Limb (tissue), 2 donors: ENCODE measurements around the gene HOXB7.
A peak's percentile ranks its signal among the peaks of the same experiment; 100 is the strongest.

Experiments
- DNase-seq, 2 donors: peaks; one replicate each; pipeline ENCODE4 v3.0.0-alpha.2; 2016; ENCODE audit errors: extremely low spot score in 2 of 2

The HOXB7 gene

DNA sequence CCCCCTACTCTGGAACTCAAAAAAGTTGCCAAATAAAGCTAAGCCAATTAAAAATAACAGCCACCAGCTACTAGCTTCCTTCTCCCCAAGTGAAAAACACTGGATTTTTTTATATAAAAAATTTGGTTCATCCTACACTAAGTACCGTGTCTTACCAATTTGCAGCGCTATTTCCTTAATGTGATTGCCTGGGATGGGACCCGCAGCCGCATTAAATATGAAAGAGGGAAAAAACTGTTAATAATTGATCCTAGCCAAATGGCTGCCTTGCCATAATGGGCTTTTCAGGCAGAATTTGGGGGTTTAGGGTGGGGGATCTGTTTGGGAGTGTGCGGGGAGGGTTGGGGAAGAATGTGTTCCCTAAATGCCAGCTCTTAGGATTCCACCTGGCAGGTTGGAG, 13.3 kb upstream of the HOXB7 start:
- no peak for DNase-seq

DNA sequence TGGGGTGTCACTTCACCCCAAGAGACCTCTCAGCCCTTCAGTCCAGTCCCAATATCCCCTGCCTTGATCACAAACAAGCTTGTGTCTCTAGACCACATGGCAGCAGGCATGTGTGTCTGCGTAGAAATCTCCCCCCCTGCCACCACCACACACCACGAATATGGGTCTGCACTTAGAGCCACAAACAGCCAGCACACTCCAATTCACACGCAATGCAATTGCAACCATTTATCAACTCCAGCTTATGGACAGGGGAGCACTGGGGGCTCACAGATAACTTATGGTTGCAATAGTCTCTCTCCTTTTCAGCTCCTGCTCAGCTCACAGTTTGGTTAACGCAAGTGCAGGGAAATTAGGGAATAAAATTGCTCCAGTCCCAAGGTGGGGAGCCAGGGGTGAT, 12.8 kb upstream of the HOXB7 start:
- DNase-seq: peak in 1 of 2 donors; percentile 49

DNA sequence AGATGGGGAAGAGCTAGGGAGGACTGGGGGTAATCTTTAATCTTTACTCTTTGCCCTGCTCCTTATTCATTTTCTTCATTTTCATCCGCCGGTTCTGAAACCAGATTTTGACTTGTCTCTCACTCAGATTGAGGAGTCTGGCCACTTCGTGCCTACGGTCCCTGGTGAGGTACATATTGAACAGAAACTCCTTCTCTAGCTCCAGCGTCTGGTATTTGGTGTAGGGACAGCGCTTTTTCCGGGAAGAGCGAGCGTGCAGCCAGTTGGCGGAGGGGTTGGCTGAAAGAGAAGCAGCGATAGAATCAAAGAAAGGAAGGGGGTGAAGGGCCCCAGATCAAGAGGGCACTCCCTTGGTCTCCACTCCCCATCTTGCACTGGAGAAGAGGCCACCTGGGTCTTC, 12.0 kb upstream of the HOXB7 start:
- DNase-seq: no peak

DNA sequence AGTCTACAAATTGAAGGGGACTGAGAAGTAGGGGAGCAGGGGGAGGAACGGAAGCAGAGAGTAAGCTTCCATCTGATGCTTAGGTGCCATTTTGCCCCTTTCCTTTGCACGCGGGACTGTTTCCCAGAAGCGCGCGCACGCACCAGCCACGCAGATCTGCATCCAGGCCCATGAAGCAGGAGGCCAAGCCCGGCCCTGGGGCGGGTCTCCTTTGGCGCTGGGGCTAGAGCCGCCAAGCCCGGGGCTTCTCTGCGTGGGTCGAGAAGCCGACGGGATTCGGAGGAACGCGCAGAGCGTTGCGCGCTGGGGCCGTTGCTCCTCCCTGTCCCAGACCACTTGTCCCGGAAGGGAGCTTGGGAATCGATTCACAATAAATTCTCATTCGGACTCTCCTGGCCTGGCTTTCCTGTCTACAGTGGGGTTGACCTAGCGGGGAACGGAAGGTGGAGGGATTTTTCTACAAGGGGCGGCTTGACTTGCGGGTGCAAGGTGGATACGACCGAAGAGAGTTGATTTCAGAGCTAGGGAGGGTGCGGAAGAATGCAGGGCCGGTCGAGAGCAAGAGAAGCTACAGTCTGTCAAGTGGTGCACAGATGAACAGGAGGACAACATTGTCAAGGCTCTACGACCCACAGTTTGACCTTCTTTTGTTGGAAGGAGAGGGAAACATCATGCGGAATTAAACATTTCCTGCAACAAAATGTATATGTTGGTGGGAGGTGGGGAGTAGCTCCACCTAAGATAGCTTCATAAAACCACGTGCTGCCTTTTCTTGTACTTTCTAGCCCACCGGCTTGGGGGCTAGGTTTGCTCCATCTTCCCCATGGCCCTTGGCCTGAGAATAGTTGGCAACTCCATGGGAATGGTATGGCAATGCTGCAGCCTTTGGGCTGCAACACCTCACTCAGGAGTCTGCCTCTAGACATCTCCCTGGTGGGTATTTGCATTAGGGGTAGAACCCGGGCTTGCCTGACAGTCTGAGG, 10.9 kb upstream of the HOXB7 start:
- peak in 1 of 2 donors; percentile 57 for DNase-seq

DNA sequence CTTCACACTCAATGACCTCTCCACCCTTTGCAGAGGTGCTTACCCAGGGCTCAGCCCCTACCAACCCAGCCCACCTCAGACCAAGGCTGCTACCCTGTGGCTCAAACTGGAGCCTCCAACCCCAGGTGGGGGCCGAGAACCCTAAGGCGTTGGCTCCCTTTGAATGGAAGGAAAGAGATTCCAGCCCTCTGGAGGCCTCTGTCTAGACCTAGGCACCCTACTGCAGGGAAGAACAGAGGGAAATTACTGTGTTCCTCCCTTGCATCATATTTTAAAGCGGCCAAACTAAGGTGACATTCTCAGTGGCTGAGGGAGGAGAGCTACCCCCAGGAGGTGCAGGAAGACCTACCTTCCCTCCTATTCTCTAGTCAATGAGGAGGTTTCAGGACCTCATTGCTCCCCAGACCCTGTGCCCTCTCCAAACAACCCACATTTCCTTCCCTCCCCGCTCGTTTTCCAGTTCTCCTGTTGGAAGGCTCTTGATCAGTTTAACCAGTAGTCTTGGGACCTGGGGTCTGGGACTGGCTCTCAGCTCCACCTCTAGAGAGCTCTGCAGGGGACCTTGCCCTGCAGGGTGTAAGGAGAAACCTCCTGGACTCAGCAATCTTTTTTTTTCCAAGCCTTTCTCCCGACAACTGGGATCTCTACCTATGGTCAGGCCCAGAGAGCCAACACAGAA, 9.8 kb upstream of the HOXB7 start:
- peak in 1 of 2 donors; percentile 54 for DNase-seq

DNA sequence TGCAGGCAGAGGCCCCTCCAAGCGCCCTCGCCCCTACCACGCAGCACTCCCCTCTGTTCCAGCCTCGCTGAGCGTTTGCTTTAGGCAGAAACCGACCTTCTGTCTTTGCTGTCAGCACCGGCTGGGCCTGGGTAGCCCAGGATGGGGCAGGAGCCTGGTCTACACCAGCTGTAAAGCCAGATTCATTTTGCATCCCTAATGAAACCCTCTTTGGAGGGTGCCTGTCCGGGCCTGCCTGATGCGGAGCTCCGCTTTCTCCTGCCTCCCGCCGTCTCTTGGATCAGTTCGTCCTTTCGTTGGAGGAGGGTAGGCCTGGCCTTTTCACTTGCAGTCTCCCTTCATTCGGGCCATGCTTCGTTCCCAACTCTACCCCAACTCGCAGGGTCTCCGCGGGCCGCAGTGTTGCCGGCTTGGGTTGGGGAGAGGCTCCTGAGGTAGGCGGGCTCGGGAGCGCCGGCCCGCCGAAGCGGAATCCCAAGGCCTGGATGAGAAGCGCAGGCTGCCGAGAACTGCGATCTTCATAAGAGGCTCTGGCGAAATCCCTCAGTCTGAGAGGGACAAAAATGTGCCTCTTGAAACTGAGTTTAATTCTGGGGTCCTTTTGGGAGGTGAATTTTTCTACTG, 9.1 kb upstream of the HOXB7 start:
- DNase-seq: peak in 1 of 2 donors; percentile 68

DNA sequence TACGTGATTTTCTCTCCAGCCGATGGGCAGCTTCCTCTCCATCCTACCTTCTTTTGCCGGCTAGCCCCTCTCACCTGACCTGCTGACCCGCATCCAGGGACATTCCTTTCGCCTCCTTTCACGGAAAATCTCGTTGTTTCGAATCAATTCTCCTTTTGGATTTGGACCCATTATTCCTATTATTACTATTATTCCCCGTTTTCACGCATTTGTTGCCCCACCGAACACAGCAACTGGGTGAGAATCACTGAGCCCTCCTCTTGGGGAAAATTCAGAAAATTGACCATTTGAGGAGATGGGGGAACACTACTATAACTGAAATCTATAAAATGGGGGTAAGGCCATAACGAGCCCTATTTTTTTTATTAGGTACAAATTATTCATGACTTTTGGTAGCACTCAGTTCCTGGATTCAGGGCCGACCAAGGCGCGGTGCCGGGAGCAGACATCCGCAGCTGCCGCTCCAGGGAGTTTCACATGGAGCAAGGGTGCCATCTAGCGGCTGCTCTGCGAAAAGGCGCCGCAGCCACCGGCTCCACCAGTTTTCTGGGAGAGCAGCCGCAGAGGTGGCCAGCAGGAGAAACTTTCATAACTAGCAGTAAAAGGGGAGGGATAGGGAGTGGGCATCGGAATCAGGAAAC, 7.6 kb upstream of the HOXB7 start:
- peak; percentile 88 to 96 for DNase-seq

DNA sequence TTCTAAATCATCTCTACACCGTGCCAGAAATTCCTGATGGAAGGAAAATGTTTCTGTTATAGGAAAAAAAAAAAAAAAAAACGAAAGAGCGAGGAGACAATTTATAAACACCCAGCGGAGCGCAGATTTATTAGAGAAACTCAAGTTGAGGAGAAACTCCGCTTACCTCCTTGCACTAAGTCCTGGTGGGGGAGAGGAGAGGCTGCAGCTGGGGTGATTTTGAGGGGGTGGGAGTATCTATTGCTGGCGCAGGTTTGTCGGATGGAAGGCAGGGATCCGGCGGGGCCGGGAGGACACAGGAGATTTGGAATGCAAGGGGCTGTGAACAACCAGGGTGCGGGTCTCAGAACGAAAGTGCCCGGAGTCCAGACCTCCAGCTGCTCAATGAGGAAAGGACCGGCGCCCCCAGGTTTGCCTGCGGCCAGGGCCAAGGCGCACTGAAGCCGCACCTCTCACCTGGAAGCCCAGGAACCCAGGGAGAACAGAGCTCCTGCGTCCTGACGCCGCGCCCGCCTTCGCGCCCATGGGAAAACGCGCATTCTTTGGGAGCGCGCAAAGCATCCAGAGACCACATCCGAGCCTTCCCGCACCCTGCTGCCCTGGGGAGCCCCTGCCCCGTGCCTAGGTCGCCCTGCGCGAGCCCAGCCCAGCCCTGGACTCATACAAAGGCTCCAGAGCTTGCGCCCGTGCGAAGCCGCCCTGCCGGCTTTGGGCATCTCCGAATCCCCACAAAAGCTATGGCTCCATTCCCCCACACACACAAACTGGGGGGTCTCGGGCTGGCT, 6.8 kb upstream of the HOXB7 start:
- no peak for DNase-seq

DNA sequence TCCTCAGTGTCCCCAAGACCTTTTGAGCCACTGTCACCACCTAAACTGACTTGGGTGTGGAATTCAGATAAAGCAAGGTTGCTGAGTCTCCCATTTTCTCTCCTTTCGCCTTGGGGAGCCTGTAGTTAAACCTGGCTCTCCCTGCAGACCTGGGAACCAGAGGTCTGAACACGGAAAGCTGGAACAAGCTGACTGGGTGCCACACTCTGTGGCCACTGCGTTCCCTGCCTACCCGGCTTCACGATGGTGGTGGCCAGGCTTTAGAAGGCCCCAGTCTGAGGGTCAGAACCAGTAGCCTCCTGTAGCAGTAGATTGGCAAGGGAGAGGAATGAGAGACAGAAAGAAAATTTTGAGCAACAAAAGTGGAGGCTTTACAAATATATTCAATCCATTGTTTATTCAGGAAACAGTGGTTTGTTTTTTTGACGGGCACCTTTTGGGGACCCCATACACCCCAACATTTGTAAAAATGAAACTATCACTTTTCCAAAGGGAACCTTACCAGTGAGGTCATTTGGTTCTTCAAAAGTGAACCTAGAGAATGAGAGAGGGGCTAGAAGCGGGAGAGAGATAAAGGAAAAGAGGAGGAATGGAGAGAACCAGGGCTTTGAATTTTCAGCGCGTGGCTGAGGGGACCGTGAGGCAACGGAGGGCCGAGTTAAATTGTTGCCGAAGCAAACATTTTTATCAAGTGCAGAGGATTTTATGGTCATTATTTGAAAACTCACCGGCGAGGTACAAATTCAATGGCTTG, 6.1 kb upstream of the HOXB7 start:
- DNase-seq: no peak

DNA sequence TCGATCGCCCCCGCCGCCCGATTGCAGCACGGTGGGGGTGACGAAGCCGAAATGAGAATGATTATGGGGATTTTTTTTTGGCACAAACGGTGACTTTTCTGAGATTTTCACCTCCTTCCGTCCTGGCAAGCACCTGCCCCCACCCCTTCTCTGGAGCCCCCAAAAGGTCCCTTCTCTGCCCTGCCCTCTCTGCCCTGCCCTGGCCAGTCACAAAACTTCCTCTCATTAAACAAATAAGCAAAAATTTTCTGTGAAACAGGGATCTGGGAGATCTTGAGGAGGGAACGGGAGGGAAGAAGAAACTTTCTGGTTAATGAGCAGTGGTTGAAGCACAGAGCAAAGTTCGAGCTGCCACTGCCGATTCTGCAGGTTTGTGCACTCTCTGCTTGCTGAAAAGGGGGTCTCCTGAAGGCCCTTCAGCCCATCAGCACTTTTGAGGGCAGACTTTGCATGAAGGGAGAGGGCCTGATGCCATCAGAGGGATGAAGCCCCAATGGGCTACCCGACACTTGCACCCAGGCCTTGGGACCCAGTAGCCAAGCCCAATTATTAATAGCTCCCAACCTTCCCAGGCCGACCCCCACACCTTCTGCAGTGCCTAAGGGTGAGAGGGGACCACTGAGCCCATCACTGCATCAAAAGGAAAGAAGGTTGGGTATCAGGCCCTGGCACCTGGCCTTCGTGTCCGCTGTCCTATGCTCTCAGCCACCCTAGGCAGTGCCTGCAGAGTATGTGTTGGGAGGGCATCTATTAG, 5.3 kb upstream of the HOXB7 start:
- DNase-seq: no peak

DNA sequence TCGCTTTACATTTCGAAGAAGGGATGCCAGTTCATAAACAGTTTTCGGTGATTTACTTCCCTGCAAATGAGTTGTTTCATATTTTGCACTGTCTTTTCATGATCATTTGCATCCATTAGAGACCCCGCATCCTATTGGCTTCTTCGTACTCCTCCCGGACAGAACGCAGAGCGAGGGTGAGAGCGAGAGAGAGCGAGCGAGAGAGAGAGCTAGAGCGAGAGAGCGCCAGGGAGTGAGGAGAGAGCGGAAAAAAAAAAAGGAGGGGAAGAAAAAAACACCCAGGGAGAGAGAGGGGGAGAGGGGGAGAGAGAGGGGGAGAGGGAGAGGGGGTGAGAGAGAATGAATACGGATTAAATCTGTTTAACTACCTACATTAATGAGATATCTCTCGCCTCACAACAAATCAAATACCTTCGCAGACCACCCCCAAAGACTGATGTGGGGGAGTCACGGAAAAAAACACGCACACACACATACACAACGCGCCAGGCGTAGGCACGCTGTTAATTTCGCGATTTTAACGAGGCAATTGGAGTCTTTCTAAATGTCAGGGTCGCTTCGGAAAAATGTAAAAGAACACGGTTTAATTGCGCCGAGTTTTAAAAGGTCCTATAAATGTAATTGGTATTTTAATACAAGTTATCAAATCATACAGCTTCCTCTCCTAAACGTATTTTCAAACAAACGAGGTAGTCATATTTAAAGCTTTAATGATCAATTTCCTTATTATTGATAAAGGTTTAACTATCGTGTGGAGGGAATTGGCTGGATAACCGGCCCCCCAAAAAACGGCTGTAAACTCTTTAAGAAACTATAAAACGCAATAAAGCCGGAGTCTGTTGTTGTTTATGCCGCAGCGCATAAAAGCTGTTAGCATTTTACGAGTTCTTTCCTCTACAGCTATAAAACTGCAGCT, 4.5 kb upstream of the HOXB7 start, which contains the start of gene HOXB8:
Gene HOXB8, minus strand, starts transcription at position 246 of the 916 bp plus-strand sequence. CDS start 588 bp downstream, outside the sequence.
- peak in 1 of 2 donors; percentile 70 for DNase-seq

DNA sequence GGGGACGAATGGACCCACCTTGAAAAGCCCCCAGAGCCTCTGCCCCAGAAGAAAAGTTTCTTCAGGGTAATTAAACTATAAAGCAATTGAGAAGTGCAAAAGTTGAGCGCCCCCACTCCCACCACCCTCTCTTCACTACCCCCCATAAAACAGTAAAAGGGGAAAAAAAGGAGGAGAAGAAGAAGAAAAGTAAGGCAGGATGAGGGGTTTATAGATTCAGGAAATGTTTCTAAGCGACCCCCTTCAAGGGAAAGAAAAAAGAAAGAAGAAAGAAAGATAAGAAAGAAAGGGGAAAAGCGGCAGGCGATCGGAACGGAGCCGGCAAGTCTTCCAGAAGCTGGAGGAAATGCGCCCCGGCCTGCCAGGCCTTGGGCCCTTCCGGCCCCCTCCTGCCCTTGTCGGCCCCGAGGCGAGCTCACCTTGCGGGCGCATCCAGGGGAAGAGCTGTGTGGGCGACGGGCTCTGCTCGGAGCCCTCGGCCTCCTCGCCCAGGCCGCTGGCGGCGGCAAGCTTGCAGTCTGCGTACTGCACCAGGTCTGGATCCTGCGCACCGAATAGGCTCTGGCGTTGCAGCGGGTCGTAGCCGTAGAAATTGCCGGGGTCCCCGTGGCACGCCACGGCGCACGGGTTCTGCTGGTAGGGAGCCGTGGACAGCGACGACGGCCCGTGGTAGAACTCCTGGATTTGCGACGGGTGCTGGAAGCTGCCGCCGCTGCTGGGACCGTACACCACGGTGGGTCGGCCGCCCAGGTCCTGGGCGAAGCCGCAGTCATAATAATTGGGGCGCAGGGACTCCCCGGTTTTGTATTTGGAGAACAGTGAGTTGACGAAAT, 3.3 kb upstream of the HOXB7 start:
- no peak for DNase-seq

DNA sequence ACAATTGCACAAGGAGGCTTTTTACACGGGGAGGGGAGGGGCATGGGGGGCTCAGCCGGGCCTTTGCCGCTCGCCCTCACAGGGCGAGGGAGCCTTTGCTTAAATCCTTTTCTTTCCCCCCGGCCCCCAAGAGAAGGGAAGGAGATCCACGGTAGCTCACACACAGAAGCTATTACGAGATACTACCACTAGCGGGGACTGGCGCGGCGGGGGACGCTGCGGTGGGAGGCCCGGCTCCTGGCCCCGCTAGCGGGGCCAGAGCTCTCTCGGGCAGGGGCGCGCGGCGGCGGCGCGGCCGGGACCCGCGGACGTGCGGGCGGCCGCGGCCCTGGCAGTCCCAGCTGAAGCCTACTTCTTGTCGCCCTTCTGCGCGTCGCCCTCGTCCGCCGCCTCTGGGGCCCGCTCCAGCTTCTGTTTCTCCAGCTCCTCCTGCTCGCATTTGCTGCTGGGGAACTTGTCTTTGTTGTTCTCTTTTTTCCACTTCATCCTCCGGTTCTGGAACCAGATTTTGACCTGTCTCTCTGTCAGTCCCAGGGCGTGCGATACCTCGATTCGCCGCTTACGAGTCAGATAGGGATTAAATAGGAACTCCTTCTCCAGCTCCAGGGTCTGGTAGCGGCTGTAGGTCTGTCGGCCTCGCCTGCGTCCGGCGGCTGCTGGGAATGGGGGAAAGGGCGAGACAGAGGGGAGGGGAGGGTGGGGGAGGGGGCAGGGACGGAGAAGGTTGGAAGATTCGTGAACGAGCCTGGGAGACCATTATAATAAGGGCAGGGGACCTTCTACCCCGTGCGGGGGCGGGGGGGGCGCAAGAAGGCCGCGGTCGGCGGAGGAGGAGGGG, 2.3 kb upstream of the HOXB7 start:
- DNase-seq: no peak

DNA sequence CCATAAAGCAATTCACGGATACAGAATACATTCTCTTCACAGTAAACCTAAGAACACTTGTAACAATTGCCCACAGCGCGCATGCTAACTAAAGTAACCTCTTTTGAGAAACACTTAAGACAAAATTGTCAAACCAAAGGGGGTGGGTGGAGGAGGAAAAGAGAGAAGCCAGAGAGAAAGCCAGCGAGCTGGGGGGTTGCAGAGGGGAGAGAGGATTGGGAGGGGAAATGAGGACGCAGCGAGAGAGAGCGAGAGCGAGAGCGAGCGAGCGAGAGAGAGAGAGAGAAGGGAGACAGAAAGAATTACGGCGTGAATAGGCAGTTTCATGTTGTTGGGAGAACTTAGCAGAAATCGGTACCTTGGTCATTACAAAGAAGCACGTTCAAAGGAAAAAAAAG, 1.6 kb upstream of the HOXB7 start:
- DNase-seq: no peak

DNA sequence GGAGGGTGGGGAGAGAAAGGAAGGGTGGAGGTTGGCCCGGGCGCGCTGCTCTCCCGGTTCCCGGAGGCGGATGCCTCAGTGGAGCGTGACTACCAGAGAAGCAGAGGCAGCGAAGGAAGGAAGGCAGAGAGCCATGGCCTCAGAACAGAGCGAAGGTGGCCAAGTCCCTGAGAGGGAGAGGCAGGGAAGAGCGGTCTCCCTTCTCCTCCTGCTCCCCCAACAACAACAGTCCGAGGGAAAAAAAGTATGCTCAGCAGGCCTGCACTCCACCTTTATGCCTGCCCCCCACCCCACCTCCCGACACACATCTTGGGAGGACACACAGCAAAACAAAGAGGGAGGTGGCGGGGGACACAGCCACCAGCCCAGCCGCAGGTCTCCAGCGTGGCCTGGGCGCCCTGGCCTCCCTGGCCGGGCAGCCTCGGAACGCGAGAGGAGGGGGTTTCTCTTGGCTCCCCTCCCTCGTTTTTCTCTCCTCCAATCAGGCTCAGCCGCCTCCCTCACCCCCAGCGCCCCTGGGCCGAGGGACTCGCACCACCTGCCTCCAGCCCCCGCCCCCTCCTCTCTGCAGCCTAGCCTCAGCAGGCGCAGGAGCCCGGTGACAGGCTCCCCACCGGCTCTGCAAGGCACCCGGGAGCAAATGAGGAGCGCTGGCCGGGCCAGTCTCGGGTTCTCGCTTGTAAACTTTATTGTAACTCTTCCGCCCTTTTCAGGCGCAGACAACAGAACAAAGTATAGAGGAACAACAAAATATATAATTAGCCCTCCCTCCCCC, 1.1 kb upstream of the HOXB7 start:
- peak in 1 of 2 donors; percentile 85 for DNase-seq

DNA sequence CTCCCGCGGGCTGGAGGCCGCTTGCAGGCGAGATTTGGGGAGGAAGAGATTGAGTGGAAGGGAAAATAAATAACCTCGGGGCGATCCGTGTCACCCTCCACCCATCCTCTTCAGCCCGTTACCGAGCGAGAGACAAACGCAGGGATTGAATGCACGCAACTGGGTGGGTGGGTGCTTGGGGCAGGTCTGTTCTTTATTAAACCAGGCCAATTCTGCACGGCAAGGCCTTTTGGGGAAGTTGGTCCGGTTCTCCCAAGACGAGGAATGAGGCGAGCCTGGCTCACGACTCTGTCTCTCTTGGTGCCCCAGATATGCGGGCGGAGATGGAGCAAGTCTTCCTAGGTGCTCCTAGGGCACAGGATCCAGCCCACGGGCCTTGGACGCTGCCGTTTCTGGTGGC, 396 bp upstream of the HOXB7 start:
- DNase-seq: no peak
